ENCODE data around the gene UBXN6.

UBXN6 gene

GRCh38 chr19:4402171-4403004 is 55.2 kb downstream of the UBXN6 start, which contains the start of gene CHAF1A:
Gene CHAF1A, plus strand, starts transcription at chr19:4402640. Its CDS starts 123 bp downstream, at chr19:4402763.
- peak; percentile 100 for DNase-seq

GRCh38 chr19:4401769-4402170 is 55.8 kb downstream of the UBXN6 start:
- DNase-seq: no peak

GRCh38 chr19:4400135-4400936 is 57.3 kb downstream of the UBXN6 start, which contains the start of gene SH3GL1:
Gene SH3GL1, minus strand, starts transcription at chr19:4400547. Its CDS starts 179 bp downstream, at chr19:4400368.
- DNase-seq: peak; percentile 91

- peak; percentile 23 for DNase-seq
Measured at GRCh38 chr19:4399812-4400134, 57.8 kb downstream of the UBXN6 start.

- no peak for DNase-seq
Measured at GRCh38 chr19:4396949-4397783, 60.4 kb downstream of the UBXN6 start.
